K562 (cell line): ENCODE data around the gene TXNRD2. TPM values are rescaled to one million over a fixed set of nuclear protein-coding genes. Genes with fewer than 3 reads are reported as not detected.
A peak's percentile ranks its signal among the peaks of the same experiment; 100 is the strongest.

Experiments used
- ARID2 ChIP-seq: fragments of 450-650 bp; IDR thresholded peaks from 2 replicates; pipeline ENCODE4 v1.6.1; 2017; ENCODE audit warnings: antibody characterized with exemption, mild to moderate bottlenecking
- CEBPB ChIP-seq: fragments of 450-650 bp; IDR thresholded peaks from 2 replicates; pipeline ENCODE4 v1.6.1; 2016; ENCODE audit warnings: missing genetic modification characterization, missing compliant biosample characterization
- E2F3 ChIP-seq: fragments of 250-450 bp; sonication (Bioruptor Pico); IDR thresholded peaks from 2 replicates; pipeline ENCODE4 v1.4.0; 2020; ENCODE audit warnings: mild to moderate bottlenecking
- EWSR1 ChIP-seq: fragments of 450-650 bp; IDR thresholded peaks from 2 replicates; pipeline ENCODE4 v1.6.1; 2018; ENCODE audit warnings: borderline replicate concordance, mild to moderate bottlenecking, low read depth, moderate library complexity; ENCODE audit not compliant: partially characterized antibody
- FOXJ2 ChIP-seq: fragments of 200-800 bp; sonication (Bioruptor generic); IDR thresholded peaks from 2 replicates; pipeline ENCODE4 v1.6.1; 2016; ENCODE audit warnings: missing genetic modification characterization, missing compliant biosample characterization
- NONO ChIP-seq, 2 experiments: fragments of 200-400 bp in 1 of 2; fragments of 450-650 bp in 1 of 2; formaldehyde crosslinking in 1 of 2; IDR thresholded peaks; 2 replicates each; pipeline ENCODE4 v1.6.1; 2017; ENCODE audit warnings: low read depth in 2 of 2, mild to moderate bottlenecking in 2 of 2, moderate library complexity in 2 of 2, low read length in 1 of 2
- PCBP1 ChIP-seq: fragments of 200-400 bp; formaldehyde crosslinking; IDR thresholded peaks from 2 replicates; pipeline ENCODE4 v1.6.1; 2018; ENCODE audit warnings: mild to moderate bottlenecking, low read depth, low read length; ENCODE audit not compliant: poor library complexity, severe bottlenecking
- PHB ChIP-seq: fragments of 250-450 bp; sonication (Bioruptor Pico); IDR thresholded peaks from 2 replicates; pipeline ENCODE4 v1.5.0; 2021
- PHB2 ChIP-seq: fragments of 450-650 bp; IDR thresholded peaks from 2 replicates; pipeline ENCODE4 v1.6.1; 2017; ENCODE audit warnings: low read depth
- RBM25 ChIP-seq: fragments of 200-400 bp; formaldehyde crosslinking; IDR thresholded peaks from 2 replicates; pipeline ENCODE4 v1.6.1; 2018; ENCODE audit warnings: low read length, low read depth, moderate library complexity; ENCODE audit not compliant: severe bottlenecking
- TCF7L2 ChIP-seq: fragments of 150-350 bp; IDR thresholded peaks from 2 replicates; pipeline ENCODE4 v1.6.1; 2016; ENCODE audit warnings: low read depth, mild to moderate bottlenecking, low read length, moderate library complexity
- TEAD4 ChIP-seq, 2 experiments: sonication (generic) in 1 of 2; formaldehyde crosslinking in 1 of 2; IDR thresholded peaks; 2 replicates each; pipeline versions ENCODE4 v1.6.1 to v1.8.0; 2012 to 2022; ENCODE audit warnings: borderline replicate concordance in 1 of 2, inconsistent platforms in 1 of 2, low read length in 1 of 2, mild to moderate bottlenecking in 1 of 2, missing genetic modification reagents in 1 of 2
- TRIM24 ChIP-seq, 2 experiments: fragments of 450-650 bp; IDR thresholded peaks; 2 replicates each; pipeline ENCODE4 v1.6.1; 2016
- ZNF133 ChIP-seq: fragments of 250-450 bp; sonication (Bioruptor Pico); IDR thresholded peaks from 2 replicates; pipeline ENCODE4 v1.4.0; 2020; ENCODE audit warnings: mild to moderate bottlenecking
- polyA plus RNA-seq, 8 experiments: library from polyadenylated mRNA; depleted of rRNA in 4 of 8; stranded (reverse) in 5 of 8; unstranded in 3 of 8; fragments of >200 nt; fragmentation: Nextera tagmentation in 2 of 8; fragmentation: Illumina TruSeq in 1 of 8; extraction: Ambion mirVana in 2 of 8; extraction: Trizol in 1 of 8; gene quantifications; 2 replicates each; pipeline versions ENCODE4 v1.2.1 to v1.2.3, GENCODE V29; 2011 to 2014; ENCODE audit warnings: inconsistent platforms in 1 of 8, missing spikeins in 1 of 8
- total RNA-seq, 7 experiments: library from RNA; depleted of rRNA in 6 of 7; stranded (reverse); fragments of >200 nt in 6 of 7; fragmentation: Illumina TruSeq in 2 of 7; extraction: Trizol in 2 of 7; gene quantifications; 2 replicates each; pipeline versions ENCODE4 v1.2.1 to v1.2.3, GENCODE V29; 2011 to 2021; ENCODE audit warnings: low replicate concordance in 1 of 7
- TF ChIP-seq, protein P1 (sequence below): sonication (generic); formaldehyde crosslinking; IDR thresholded peaks from 2 replicates; pipeline ENCODE4 v1.8.1; 2023; ENCODE audit warnings: mild to moderate bottlenecking, missing genetic modification reagents
- TF ChIP-seq, protein P2 (sequence below): fragments of 200-800 bp; sonication (Bioruptor generic); IDR thresholded peaks from 2 replicates; pipeline ENCODE4 v1.6.1; 2016; ENCODE audit warnings: missing genetic modification characterization, missing compliant biosample characterization
- TF ChIP-seq, protein P3 (sequence below): conservative IDR thresholded peaks from 2 replicates; pipeline ENCODE4 v1.6.1; 2011; ENCODE audit warnings: low read depth, mild to moderate bottlenecking, low read length; ENCODE audit not compliant: control insufficient read depth

The TXNRD2 gene
- total and polyA plus RNA-seq, 9 of the 15 experiments (the other 6 are each of a cell fraction or from before 2014, with no cell fraction given): 3.3 to 80.2 (median 49.4) TPM

DNA sequence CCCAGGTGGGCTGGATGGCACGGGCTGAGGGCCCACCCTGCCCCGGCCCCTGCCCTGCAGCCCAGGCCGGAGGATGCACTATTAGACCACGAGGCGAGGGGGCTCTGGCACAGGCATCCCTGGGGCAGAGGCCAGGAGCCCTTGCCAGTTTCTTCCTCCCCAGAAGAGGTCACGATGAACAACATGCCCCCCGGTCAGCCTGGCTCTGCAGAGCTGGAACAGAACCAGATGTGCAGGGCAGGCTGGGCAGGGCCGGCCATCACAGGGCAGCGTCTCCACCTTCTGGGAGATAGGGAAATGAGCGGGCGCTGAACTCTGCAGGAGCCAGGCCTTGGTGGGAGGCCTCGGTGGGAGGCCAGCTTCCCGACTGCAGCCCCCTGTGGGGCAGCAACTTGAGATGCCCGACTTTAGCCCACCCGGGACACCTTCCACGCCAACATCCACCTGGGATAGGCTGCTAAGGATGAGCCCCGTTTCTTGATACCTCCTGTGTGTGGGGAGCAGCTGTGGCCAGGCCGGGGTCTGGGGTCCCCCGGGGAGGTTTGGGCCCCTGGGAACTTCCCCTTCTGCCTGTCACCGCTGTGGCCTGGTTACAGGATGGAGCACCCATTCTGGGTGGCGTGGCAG lies 65.2 kb downstream of the TXNRD2 start (continued):
- TF ChIP-seq TCF7L2 (no peak), ZNF133 (no peak), PHB2 (no peak), NONO (IDR thresholded peaks at IDR 0.05; ENCODE audit: low read depth in 2 of 2, low read length in 1 of 2) (no peak), PCBP1 (peak; percentile 31), RBM25 (no peak), EWSR1 (no peak), FOXJ2 (tag) (no peak), E2F3 (CRISPR knock-in tag) (0 out of 2 replicates have a peak, but pooled peaks have one; percentile 8), ARID2 (no peak), CEBPB (tag) (no peak), PHB (no peak; the same call in 1 of the 2 replicates), TRIM24 (IDR thresholded peaks at IDR 0.05) (no peak), TEAD4 (IDR thresholded peaks at IDR 0.05; ENCODE audit: low read length) (no peak), TEAD4 (CRISPR knock-in tag; IDR thresholded peaks at IDR 0.05; ENCODE audit: borderline replicate concordance) (no peak)
- TF ChIP-seq, protein P1, sequence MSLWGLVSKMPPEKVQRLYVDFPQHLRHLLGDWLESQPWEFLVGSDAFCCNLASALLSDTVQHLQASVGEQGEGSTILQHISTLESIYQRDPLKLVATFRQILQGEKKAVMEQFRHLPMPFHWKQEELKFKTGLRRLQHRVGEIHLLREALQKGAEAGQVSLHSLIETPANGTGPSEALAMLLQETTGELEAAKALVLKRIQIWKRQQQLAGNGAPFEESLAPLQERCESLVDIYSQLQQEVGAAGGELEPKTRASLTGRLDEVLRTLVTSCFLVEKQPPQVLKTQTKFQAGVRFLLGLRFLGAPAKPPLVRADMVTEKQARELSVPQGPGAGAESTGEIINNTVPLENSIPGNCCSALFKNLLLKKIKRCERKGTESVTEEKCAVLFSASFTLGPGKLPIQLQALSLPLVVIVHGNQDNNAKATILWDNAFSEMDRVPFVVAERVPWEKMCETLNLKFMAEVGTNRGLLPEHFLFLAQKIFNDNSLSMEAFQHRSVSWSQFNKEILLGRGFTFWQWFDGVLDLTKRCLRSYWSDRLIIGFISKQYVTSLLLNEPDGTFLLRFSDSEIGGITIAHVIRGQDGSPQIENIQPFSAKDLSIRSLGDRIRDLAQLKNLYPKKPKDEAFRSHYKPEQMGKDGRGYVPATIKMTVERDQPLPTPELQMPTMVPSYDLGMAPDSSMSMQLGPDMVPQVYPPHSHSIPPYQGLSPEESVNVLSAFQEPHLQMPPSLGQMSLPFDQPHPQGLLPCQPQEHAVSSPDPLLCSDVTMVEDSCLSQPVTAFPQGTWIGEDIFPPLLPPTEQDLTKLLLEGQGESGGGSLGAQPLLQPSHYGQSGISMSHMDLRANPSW (CRISPR knock-in tag): 0 out of 2 replicates have a peak, but pooled peaks have one; percentile 31
- TF ChIP-seq, protein P2, sequence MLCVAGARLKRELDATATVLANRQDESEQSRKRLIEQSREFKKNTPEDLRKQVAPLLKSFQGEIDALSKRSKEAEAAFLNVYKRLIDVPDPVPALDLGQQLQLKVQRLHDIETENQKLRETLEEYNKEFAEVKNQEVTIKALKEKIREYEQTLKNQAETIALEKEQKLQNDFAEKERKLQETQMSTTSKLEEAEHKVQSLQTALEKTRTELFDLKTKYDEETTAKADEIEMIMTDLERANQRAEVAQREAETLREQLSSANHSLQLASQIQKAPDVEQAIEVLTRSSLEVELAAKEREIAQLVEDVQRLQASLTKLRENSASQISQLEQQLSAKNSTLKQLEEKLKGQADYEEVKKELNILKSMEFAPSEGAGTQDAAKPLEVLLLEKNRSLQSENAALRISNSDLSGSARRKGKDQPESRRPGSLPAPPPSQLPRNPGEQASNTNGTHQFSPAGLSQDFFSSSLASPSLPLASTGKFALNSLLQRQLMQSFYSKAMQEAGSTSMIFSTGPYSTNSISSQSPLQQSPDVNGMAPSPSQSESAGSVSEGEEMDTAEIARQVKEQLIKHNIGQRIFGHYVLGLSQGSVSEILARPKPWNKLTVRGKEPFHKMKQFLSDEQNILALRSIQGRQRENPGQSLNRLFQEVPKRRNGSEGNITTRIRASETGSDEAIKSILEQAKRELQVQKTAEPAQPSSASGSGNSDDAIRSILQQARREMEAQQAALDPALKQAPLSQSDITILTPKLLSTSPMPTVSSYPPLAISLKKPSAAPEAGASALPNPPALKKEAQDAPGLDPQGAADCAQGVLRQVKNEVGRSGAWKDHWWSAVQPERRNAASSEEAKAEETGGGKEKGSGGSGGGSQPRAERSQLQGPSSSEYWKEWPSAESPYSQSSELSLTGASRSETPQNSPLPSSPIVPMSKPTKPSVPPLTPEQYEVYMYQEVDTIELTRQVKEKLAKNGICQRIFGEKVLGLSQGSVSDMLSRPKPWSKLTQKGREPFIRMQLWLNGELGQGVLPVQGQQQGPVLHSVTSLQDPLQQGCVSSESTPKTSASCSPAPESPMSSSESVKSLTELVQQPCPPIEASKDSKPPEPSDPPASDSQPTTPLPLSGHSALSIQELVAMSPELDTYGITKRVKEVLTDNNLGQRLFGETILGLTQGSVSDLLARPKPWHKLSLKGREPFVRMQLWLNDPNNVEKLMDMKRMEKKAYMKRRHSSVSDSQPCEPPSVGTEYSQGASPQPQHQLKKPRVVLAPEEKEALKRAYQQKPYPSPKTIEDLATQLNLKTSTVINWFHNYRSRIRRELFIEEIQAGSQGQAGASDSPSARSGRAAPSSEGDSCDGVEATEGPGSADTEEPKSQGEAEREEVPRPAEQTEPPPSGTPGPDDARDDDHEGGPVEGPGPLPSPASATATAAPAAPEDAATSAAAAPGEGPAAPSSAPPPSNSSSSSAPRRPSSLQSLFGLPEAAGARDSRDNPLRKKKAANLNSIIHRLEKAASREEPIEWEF (CRISPR knock-in tag): no peak
- TF ChIP-seq, protein P3, sequence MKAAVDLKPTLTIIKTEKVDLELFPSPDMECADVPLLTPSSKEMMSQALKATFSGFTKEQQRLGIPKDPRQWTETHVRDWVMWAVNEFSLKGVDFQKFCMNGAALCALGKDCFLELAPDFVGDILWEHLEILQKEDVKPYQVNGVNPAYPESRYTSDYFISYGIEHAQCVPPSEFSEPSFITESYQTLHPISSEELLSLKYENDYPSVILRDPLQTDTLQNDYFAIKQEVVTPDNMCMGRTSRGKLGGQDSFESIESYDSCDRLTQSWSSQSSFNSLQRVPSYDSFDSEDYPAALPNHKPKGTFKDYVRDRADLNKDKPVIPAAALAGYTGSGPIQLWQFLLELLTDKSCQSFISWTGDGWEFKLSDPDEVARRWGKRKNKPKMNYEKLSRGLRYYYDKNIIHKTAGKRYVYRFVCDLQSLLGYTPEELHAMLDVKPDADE: 0 out of 2 replicates have a peak, but pooled peaks have one; percentile 36
